Mammary epithelial cell (primary cell): Measurements from ENCODE around the gene DNHD1.

Experiments used
- EZH2 ChIP-seq: IDR thresholded peaks from 2 replicates; pipeline ENCODE4 v1.6.1; 2012; ENCODE audit warnings: low read length, inconsistent platforms, borderline replicate concordance
- TF ChIP-seq, protein P1 (sequence below), 2 donors: IDR thresholded peaks in 1 of 2; conservative IDR thresholded peaks in 1 of 2; 2 replicates each; pipeline ENCODE4 v1.5.1; 2011 to 2012; ENCODE audit warnings: inconsistent platforms in 2 of 2, low read length in 2 of 2, mild to moderate bottlenecking in 2 of 2, control low read depth in 1 of 2, low read depth in 1 of 2; ENCODE audit not compliant: insufficient read depth in 1 of 2; ENCODE audit errors: extremely low read depth in 1 of 2

DNA sequence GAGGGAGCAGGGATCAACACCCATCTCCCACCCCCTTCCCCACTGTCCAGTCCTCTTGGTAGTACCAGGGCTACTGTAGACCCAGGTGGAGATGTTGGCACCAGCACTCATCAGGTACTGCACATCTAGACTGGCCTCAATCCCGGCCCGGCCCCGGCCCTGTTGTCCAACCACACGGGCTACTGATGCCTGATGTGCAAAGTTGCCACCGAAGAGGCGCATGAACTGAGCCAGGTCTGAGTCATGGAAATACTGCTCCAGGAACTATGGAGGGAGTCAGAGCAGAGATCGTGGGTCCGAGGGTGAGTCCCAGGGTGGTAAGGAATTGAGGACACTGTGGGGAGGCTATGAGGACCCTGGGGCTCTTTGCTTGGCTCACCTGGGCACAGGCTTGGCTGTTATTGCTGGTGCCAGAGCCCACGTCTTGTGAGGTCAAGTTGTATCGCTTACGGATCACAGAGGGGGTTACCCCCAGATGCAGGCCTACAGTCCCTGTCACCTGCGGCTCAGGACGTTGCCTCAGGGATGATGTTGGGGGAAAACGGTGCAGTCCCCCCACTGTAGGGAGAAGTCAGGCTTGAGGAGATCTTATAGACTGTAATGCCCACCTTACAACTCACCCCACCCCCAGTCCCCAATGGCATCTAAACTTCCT lies 119.6 kb downstream of the DNHD1 start:
- TF ChIP-seq, protein P1, sequence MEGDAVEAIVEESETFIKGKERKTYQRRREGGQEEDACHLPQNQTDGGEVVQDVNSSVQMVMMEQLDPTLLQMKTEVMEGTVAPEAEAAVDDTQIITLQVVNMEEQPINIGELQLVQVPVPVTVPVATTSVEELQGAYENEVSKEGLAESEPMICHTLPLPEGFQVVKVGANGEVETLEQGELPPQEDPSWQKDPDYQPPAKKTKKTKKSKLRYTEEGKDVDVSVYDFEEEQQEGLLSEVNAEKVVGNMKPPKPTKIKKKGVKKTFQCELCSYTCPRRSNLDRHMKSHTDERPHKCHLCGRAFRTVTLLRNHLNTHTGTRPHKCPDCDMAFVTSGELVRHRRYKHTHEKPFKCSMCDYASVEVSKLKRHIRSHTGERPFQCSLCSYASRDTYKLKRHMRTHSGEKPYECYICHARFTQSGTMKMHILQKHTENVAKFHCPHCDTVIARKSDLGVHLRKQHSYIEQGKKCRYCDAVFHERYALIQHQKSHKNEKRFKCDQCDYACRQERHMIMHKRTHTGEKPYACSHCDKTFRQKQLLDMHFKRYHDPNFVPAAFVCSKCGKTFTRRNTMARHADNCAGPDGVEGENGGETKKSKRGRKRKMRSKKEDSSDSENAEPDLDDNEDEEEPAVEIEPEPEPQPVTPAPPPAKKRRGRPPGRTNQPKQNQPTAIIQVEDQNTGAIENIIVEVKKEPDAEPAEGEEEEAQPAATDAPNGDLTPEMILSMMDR (conservative IDR thresholded peaks at IDR 0.05 in 1 of 2, IDR thresholded peaks at IDR 0.05 in 1 of 2; ENCODE audit: extremely low read depth in 1 of 2, insufficient read depth in 1 of 2, low read depth in 1 of 2, low read length in 2 of 2), result no peak
- TF ChIP-seq EZH2, result no peak
